Astrocyte of the cerebellum (primary cell): ENCODE data around the gene ATP5PO.

Source experiments
- DNase-seq: peaks from one replicate; pipeline ENCODE4 v3.0.0-alpha.2; 2011; ENCODE audit warnings: low read depth
- H3K4me3 ChIP-seq: 2 replicates; pipeline ENCODE4 v1.5.1; 2011; ENCODE audit warnings: mild to moderate bottlenecking, low read depth, low read length, moderate library complexity
- CTCF ChIP-seq: IDR thresholded peaks from 2 replicates; pipeline ENCODE4 v1.5.1; 2012; ENCODE audit warnings: low read length, low read depth, moderate library complexity, mild to moderate bottlenecking; ENCODE audit errors: missing control alignments
- in situ Hi-C: cut with HindIII; loops from 2 replicates; pipeline ENCODE4 v1.10.0; 2017; ENCODE audit warnings: low sequenced_read_pairs

ATP5PO gene

GRCh38 chr21:33858667-33859372 lies 56.8 kb downstream of the ATP5PO start:
- no peak overlapping the region for H3K4me3 ChIP-seq
- in situ Hi-C loops: loop anchor here (5.0 kb wide), 1 partner anchor 43 kb away; no protein-coding TSS in a partner anchor
- TF ChIP-seq CTCF: no peak
- no peak for DNase-seq

- in situ Hi-C loops: loop anchor here (5.0 kb wide), 1 partner anchor 44 kb away; no protein-coding TSS in a partner anchor
These were observed 57.5 kb downstream of the ATP5PO start for GRCh38 chr21:33857846-33858666.

GRCh38 chr21:33856893-33857527 lies 58.6 kb downstream of the ATP5PO start:
- no peak for DNase-seq
- in situ Hi-C loops: loop anchor here (5.0 kb wide), 1 partner anchor 45 kb away; no protein-coding TSS in a partner anchor
- no peak overlapping the region for H3K4me3 ChIP-seq
- TF ChIP-seq CTCF: no peak

More at GRCh38 chr21:33857846-33858666, 57.5 kb downstream of the ATP5PO start:
- H3K4me3 ChIP-seq: no peak overlapping the region
- no peak for DNase-seq
- TF ChIP-seq CTCF: no peak

- TF ChIP-seq CTCF: no peak
- H3K4me3 ChIP-seq: no peak overlapping the region
- in situ Hi-C loops: loop anchor here (5.0 kb wide), 1 partner anchor 47 kb away; no protein-coding TSS in a partner anchor
- no peak for DNase-seq
These were observed 60.4 kb downstream of the ATP5PO start for GRCh38 chr21:33855190-33855589.

- no peak overlapping the region for H3K4me3 ChIP-seq
- no peak for TF ChIP-seq CTCF
- DNase-seq: no peak
- in situ Hi-C loops: loop anchor here (5.0 kb wide), 1 partner anchor 48 kb away; no protein-coding TSS in a partner anchor
These were observed 61.0 kb downstream of the ATP5PO start for GRCh38 chr21:33854604-33855003.
